ENCODE data around the gene GRHL1.

GRCh38 chr2:9970200-9971044 lies 18.9 kb downstream of the GRHL1 start:
- TF ChIP-seq CTCF (IDR thresholded peaks at IDR 0.05) (no peak), POLR2A (IDR thresholded peaks at IDR 0.05) (no peak)
